H1 (cell line): ENCODE results near the gene RILP. TPM values are rescaled to one million over a fixed set of nuclear protein-coding genes. Genes with fewer than 3 reads are reported as not detected.

Experiments
- ATF2 ChIP-seq: IDR thresholded peaks from 2 replicates; pipeline ENCODE4 v1.6.1; 2012; ENCODE audit warnings: low read length, inconsistent platforms
- CBX8 ChIP-seq: fragments of 300-800, 300-1000 bp; sonication (generic); IDR thresholded peaks from 2 replicates; pipeline ENCODE4 v1.7.1; 2016; ENCODE audit warnings: low read depth, low read length, borderline replicate concordance
- CEBPB ChIP-seq: IDR thresholded peaks from 2 replicates; pipeline ENCODE4 v1.6.1; 2012; ENCODE audit warnings: low read depth, low read length
- CREB1 ChIP-seq: IDR thresholded peaks from 2 replicates; pipeline ENCODE4 v1.6.1; 2012; ENCODE audit warnings: inconsistent platforms
- CTBP2 ChIP-seq: IDR thresholded peaks from 2 replicates; pipeline ENCODE4 v1.7.0; 2011; ENCODE audit warnings: borderline replicate concordance, mild to moderate bottlenecking, moderate library complexity, mixed read lengths, low read length; ENCODE audit not compliant: insufficient read depth, insufficient read length
- EGR1 ChIP-seq: IDR thresholded peaks from 2 replicates; pipeline ENCODE4 v1.6.1; 2011; ENCODE audit warnings: low read depth, low read length, borderline replicate concordance
- GABPA ChIP-seq: IDR thresholded peaks from 2 replicates; pipeline ENCODE4 v1.6.1; 2011; ENCODE audit warnings: mild to moderate bottlenecking, low read length, moderate library complexity, borderline replicate concordance; ENCODE audit not compliant: insufficient read depth
- HDAC2 ChIP-seq, 2 experiments: fragments of 300-600 bp in 1 of 2; sonication (generic) in 1 of 2; IDR thresholded peaks; 2 replicates each; pipeline ENCODE4 v1.6.1; 2011 to 2012; ENCODE audit warnings: low read depth in 2 of 2, low read length in 2 of 2, mild to moderate bottlenecking in 2 of 2, moderate library complexity in 2 of 2, borderline replicate concordance in 1 of 2, inconsistent platforms in 1 of 2
- KDM1A ChIP-seq: fragments of 200-600, 300-600 bp; sonication (generic); IDR thresholded peaks from 2 replicates; pipeline ENCODE4 v1.7.1; 2016; ENCODE audit warnings: mild to moderate bottlenecking, low read length, borderline replicate concordance
- KDM4A ChIP-seq: IDR thresholded peaks from one replicate; pipeline ENCODE4 v1.7.1; 2012; ENCODE audit warnings: low read depth, mild to moderate bottlenecking, moderate library complexity, low read length, inconsistent platforms; ENCODE audit not compliant: severe bottlenecking
- POLR2A ChIP-seq, 2 experiments: IDR thresholded peaks; 1 replicate in 1 of 2; 2 replicates in 1 of 2; pipeline ENCODE4 v1.6.1; 2011; ENCODE audit warnings: low read depth in 2 of 2, low read length in 2 of 2, mild to moderate bottlenecking in 2 of 2; ENCODE audit errors: control extremely low read depth in 1 of 2
- RAD21 ChIP-seq, 2 experiments: IDR thresholded peaks in 1 of 2; conservative IDR thresholded peaks in 1 of 2; 2 replicates each; pipeline ENCODE4 v1.6.1; 2011; ENCODE audit warnings: low read depth in 2 of 2, low read length in 2 of 2, improper control_type of control experiment in 1 of 2, inconsistent platforms in 1 of 2, mild to moderate bottlenecking in 1 of 2, moderate library complexity in 1 of 2
- RBBP5 ChIP-seq: IDR thresholded peaks from 2 replicates; pipeline ENCODE4 v1.7.1; 2012; ENCODE audit warnings: low read depth, mild to moderate bottlenecking, inconsistent platforms, low read length, moderate library complexity, borderline replicate concordance
- RFX5 ChIP-seq: IDR thresholded peaks from 2 replicates; pipeline ENCODE4 v1.6.1; 2011; ENCODE audit warnings: low read depth, low read length, improper control_type of control experiment, borderline replicate concordance
- RNF2 ChIP-seq: fragments of 200-900, 300-1000 bp; sonication (generic); IDR thresholded peaks from 2 replicates; pipeline ENCODE4 v1.7.1; 2016; ENCODE audit warnings: borderline replicate concordance, low read depth, mild to moderate bottlenecking, antibody characterized with exemption, low read length; ENCODE audit not compliant: poor library complexity, severe bottlenecking; ENCODE audit errors: missing control alignments
- RXRA ChIP-seq: IDR thresholded peaks from 2 replicates; pipeline ENCODE4 v1.6.1; 2011; ENCODE audit warnings: low read depth, mild to moderate bottlenecking, low read length, moderate library complexity; ENCODE audit not compliant: insufficient read depth
- SP4 ChIP-seq: IDR thresholded peaks from 2 replicates; pipeline ENCODE4 v1.6.1; 2012; ENCODE audit warnings: low read length, inconsistent platforms
- SRF ChIP-seq: IDR thresholded peaks from 2 replicates; pipeline ENCODE4 v1.6.1; 2011; ENCODE audit warnings: mild to moderate bottlenecking, low read depth, low read length, moderate library complexity
- SUZ12 ChIP-seq: fragments of 200-600 bp; sonication (generic); IDR thresholded peaks from 2 replicates; pipeline ENCODE4 v1.6.1; 2012; ENCODE audit warnings: mild to moderate bottlenecking, inconsistent platforms, low read length, moderate library complexity, mixed read lengths
- TAF7 ChIP-seq: optimal IDR thresholded peaks from 2 replicates; pipeline ENCODE3; 2011; ENCODE audit warnings: low read depth, mild to moderate bottlenecking, inconsistent platforms, low read length, moderate library complexity, borderline replicate concordance
- ZNF274 ChIP-seq: IDR thresholded peaks from 2 replicates; pipeline ENCODE4 v1.7.0; 2012; ENCODE audit warnings: low read length, borderline replicate concordance; ENCODE audit errors: extremely low read depth
- polyA plus RNA-seq, 7 experiments: library from polyadenylated mRNA; depleted of rRNA in 3 of 7; stranded (reverse) in 5 of 7; unstranded in 2 of 7; fragments of >200 nt in 5 of 7; fragments of 200-250 nt in 2 of 7; gene quantifications; 1 replicate in 5 of 7; 2 replicates in 1 of 7; 4 replicates in 1 of 7; pipeline versions ENCODE4 v1.2.1 to v1.2.3, GENCODE V29; 2011 to 2013; ENCODE audit warnings: missing spikeins in 2 of 7, mixed read lengths in 2 of 7
- total RNA-seq: library from RNA; stranded (reverse); fragmentation: NEBNext Ultra II Directional; extraction: Animal tissue kit (Norgen Biotek cat#: 25700); gene quantifications from 2 replicates; pipeline ENCODE4 v1.2.1, GENCODE V29; 2021
- TF ChIP-seq, protein P1 (sequence below): IDR thresholded peaks from 2 replicates; pipeline ENCODE4 v1.6.1; 2012; ENCODE audit warnings: inconsistent platforms

Gene RILP
- total and polyA plus RNA-seq, 2 of the 8 experiments (the other 6 are each of a cell fraction or from before 2014, with no cell fraction given): 6.8 to 7.2 TPM

DNA sequence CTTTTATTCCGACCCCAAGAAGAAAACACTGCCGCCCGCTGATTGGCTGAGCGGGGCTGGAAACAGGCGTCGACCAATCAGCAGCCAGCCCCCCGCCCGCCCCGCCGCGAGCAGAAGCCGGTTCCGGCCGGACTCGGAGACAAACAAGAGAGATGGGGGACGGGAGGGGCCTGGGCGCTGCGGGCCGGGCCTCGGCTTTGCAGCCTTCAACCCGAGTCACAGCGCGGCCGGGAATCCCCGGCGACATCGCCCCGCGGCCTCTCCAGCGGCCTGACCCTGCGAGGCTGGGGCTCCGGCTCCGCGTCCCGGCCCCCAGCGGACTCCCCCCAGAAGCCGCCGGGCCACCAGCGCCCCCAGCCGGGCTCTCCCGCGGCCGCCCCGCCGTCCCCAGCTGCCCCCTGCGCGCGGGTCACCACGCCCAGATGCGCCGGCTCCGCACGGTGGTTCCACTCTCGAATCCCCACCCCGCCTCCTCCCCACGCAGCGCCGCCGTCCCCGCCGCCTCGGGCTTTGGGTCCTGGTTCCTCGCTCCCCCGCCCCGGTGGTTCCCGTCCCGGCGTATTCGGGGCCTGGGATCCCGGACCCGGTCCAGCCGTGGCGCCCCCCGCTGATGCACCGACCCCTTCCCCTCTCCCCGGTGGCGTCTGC, 20.7 kb downstream of the RILP start (continued):
- no peak for TF ChIP-seq RNF2
- TF ChIP-seq CREB1: no peak
- TF ChIP-seq SRF: no peak
- no peak for TF ChIP-seq HDAC2 (IDR thresholded peaks at IDR 0.05; ENCODE audit: borderline replicate concordance in 1 of 2, low read depth in 2 of 2, low read length in 2 of 2)
- TF ChIP-seq RBBP5: no peak
- no peak for TF ChIP-seq ATF2
- peak in 1 of 2 experiments; percentile 37; a peak in 2 of 4 replicates for TF ChIP-seq RAD21 (IDR thresholded peaks at IDR 0.05 in 1 of 2, conservative IDR thresholded peaks at IDR 0.05 in 1 of 2; ENCODE audit: low read depth in 2 of 2, low read length in 2 of 2)
- no peak for TF ChIP-seq CEBPB
- TF ChIP-seq SUZ12: no peak
- TF ChIP-seq ZNF274: no peak
- TF ChIP-seq, protein P1, sequence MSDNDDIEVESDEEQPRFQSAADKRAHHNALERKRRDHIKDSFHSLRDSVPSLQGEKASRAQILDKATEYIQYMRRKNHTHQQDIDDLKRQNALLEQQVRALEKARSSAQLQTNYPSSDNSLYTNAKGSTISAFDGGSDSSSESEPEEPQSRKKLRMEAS: no peak
- no peak for TF ChIP-seq EGR1
- no peak for TF ChIP-seq KDM1A
- TF ChIP-seq TAF7: peak; percentile 10
- TF ChIP-seq SP4: no peak
- TF ChIP-seq CBX8: no peak
- TF ChIP-seq GABPA: no peak
- peak; percentile 54; the same call in 1 of the 2 replicates for TF ChIP-seq RFX5
- TF ChIP-seq KDM4A: no peak
- TF ChIP-seq POLR2A (IDR thresholded peaks at IDR 0.05; ENCODE audit: control extremely low read depth in 1 of 2, low read depth in 2 of 2, low read length in 2 of 2): peak in 1 of 2 experiments; percentile 72; a peak in 2 of 3 replicates
- no peak for TF ChIP-seq CTBP2
- TF ChIP-seq RXRA: no peak
